GM23338 (cell line): ENCODE measurements around the gene HLA-DMB.

Experiments
- CTCF ChIP-seq, 2 experiments: fragments of 200-600 bp in 1 of 2; sonication (generic) in 1 of 2; conservative IDR thresholded peaks; 2 replicates each; pipeline versions ENCODE4 v1.5.1 to v1.6.1; 2016 to 2017; ENCODE audit warnings: antibody characterized with exemption in 2 of 2, low read depth in 2 of 2, mild to moderate bottlenecking in 2 of 2, moderate library complexity in 1 of 2
- EZH2 ChIP-seq: fragments of 200-600 bp; sonication (generic); IDR thresholded peaks from one replicate; pipeline ENCODE4 v1.8.0; 2017; ENCODE audit warnings: antibody characterized with exemption, mild to moderate bottlenecking, low read depth; ENCODE audit not compliant: unreplicated experiment
- EZH2phosphoT487 ChIP-seq: fragments of 200-600 bp; sonication (generic); IDR thresholded peaks from one replicate; pipeline ENCODE4 v1.8.1; 2018; ENCODE audit warnings: antibody characterized with exemption; ENCODE audit not compliant: unreplicated experiment
- NANOG ChIP-seq: IDR thresholded peaks from 2 replicates; pipeline ENCODE4 v1.6.1; 2016; ENCODE audit warnings: antibody characterized with exemption, borderline replicate concordance
- POLR2AphosphoS5 ChIP-seq: IDR thresholded peaks from 2 replicates; pipeline ENCODE4 v1.6.1; 2016; ENCODE audit warnings: antibody characterized with exemption, low read depth
- REST ChIP-seq: IDR thresholded peaks from one replicate; pipeline ENCODE4 v1.6.1; 2018; ENCODE audit warnings: antibody characterized with exemption; ENCODE audit not compliant: unreplicated experiment
- ZNF114 ChIP-seq: fragments of 250-450 bp; sonication (Bioruptor Pico); IDR thresholded peaks from 2 replicates; pipeline ENCODE4 v1.5.0; 2020; ENCODE audit warnings: mild to moderate bottlenecking, moderate library complexity
- TF ChIP-seq, protein P1 (sequence below): fragments of 250-450 bp; sonication (Bioruptor Pico); IDR thresholded peaks from 2 replicates; pipeline ENCODE4 v1.5.0; 2020; ENCODE audit warnings: mild to moderate bottlenecking, moderate library complexity
- TF ChIP-seq, protein P2 (sequence below): IDR thresholded peaks from 2 replicates; pipeline ENCODE4 v1.6.1; 2016; ENCODE audit warnings: antibody characterized with exemption

- TF ChIP-seq CTCF (conservative IDR thresholded peaks at IDR 0.05; ENCODE audit: low read depth in 2 of 2), result no peak
- TF ChIP-seq REST, result no peak
- no peak for TF ChIP-seq EZH2
- TF ChIP-seq POLR2AphosphoS5, result no peak
- TF ChIP-seq EZH2phosphoT487, result no peak
- no peak for TF ChIP-seq ZNF114 (CRISPR knock-in tag)
- TF ChIP-seq, protein P1, sequence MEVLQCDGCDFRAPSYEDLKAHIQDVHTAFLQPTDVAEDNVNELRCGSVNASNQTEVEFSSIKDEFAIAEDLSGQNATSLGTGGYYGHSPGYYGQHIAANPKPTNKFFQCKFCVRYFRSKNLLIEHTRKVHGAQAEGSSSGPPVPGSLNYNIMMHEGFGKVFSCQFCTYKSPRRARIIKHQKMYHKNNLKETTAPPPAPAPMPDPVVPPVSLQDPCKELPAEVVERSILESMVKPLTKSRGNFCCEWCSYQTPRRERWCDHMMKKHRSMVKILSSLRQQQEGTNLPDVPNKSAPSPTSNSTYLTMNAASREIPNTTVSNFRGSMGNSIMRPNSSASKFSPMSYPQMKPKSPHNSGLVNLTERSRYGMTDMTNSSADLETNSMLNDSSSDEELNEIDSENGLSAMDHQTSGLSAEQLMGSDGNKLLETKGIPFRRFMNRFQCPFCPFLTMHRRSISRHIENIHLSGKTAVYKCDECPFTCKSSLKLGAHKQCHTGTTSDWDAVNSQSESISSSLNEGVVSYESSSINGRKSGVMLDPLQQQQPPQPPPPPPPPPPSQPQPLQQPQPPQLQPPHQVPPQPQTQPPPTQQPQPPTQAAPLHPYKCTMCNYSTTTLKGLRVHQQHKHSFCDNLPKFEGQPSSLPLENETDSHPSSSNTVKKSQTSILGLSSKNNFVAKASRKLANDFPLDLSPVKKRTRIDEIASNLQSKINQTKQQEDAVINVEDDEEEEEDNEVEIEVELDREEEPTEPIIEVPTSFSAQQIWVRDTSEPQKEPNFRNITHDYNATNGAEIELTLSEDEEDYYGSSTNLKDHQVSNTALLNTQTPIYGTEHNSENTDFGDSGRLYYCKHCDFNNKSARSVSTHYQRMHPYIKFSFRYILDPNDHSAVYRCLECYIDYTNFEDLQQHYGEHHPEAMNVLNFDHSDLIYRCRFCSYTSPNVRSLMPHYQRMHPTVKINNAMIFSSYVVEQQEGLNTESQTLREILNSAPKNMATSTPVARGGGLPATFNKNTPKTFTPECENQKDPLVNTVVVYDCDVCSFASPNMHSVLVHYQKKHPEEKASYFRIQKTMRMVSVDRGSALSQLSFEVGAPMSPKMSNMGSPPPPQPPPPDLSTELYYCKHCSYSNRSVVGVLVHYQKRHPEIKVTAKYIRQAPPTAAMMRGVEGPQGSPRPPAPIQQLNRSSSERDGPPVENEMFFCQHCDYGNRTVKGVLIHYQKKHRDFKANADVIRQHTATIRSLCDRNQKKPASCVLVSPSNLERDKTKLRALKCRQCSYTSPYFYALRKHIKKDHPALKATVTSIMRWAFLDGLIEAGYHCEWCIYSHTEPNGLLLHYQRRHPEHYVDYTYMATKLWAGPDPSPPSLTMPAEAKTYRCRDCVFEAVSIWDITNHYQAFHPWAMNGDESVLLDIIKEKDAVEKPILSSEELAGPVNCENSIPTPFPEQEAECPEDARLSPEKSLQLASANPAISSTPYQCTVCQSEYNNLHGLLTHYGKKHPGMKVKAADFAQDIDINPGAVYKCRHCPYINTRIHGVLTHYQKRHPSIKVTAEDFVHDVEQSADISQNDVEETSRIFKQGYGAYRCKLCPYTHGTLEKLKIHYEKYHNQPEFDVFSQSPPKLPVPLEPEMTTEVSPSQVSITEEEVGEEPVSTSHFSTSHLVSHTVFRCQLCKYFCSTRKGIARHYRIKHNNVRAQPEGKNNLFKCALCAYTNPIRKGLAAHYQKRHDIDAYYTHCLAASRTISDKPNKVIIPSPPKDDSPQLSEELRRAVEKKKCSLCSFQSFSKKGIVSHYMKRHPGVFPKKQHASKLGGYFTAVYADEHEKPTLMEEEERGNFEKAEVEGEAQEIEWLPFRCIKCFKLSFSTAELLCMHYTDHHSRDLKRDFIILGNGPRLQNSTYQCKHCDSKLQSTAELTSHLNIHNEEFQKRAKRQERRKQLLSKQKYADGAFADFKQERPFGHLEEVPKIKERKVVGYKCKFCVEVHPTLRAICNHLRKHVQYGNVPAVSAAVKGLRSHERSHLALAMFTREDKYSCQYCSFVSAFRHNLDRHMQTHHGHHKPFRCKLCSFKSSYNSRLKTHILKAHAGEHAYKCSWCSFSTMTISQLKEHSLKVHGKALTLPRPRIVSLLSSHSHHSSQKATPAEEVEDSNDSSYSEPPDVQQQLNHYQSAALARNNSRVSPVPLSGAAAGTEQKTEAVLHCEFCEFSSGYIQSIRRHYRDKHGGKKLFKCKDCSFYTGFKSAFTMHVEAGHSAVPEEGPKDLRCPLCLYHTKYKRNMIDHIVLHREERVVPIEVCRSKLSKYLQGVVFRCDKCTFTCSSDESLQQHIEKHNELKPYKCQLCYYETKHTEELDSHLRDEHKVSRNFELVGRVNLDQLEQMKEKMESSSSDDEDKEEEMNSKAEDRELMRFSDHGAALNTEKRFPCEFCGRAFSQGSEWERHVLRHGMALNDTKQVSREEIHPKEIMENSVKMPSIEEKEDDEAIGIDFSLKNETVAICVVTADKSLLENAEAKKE (CRISPR knock-in tag), result no peak
- no peak for TF ChIP-seq NANOG
- TF ChIP-seq, protein P2, sequence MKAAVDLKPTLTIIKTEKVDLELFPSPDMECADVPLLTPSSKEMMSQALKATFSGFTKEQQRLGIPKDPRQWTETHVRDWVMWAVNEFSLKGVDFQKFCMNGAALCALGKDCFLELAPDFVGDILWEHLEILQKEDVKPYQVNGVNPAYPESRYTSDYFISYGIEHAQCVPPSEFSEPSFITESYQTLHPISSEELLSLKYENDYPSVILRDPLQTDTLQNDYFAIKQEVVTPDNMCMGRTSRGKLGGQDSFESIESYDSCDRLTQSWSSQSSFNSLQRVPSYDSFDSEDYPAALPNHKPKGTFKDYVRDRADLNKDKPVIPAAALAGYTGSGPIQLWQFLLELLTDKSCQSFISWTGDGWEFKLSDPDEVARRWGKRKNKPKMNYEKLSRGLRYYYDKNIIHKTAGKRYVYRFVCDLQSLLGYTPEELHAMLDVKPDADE, result no peak
Measured at GRCh38 chr6:32964776-32965175, 23.9 kb upstream of the HLA-DMB start.
